Caco-2 (cell line): Measurements from ENCODE around the gene FN3K. TPM values are rescaled to one million over a fixed set of nuclear protein-coding genes. Genes with fewer than 3 reads are reported as not detected.

Experiments
- BruUV-seq: library from RNA; stranded (reverse); fragments of 400-500 nt; replicated peaks from 2 replicates; lab custom pipeline; 2021; lab: Mats Ljungman, UMichigan
- CTCF ChIA-PET: fragments of 300-600 bp; sonication (Branson Sonifier 250); formaldehyde crosslinking; loops from one replicate; lab custom pipeline; 2022; ENCODE audit warnings: antibody characterized with exemption; lab: Charles Lee
- POLR2A ChIA-PET: fragments of 300-600 bp; sonication (Branson Sonifier 250); formaldehyde crosslinking; loops from one replicate; lab custom pipeline; 2022; ENCODE audit warnings: antibody characterized with exemption; lab: Charles Lee
- DNase-seq, 2 experiments: peaks; one replicate each; pipeline versions ENCODE4 v3.0.0 to v3.0.0-alpha.2; 2020 to 2022
- H3K27me3 ChIP-seq: replicated peaks from 2 replicates; pipeline ENCODE4 v1.6.0; 2011; ENCODE audit warnings: low read length; ENCODE audit not compliant: control insufficient read depth, insufficient read depth
- H3K36me3 ChIP-seq: 2 replicates; pipeline ENCODE4 v1.5.1; 2011; ENCODE audit warnings: low read length; ENCODE audit not compliant: control insufficient read depth, insufficient read depth
- H3K4me1 ChIP-seq: fragments of 250-450 bp; sonication (Bioruptor Pico); 2 replicates; pipeline ENCODE4 v1.5.1; 2020; ENCODE audit warnings: mild to moderate bottlenecking
- H3K4me3 ChIP-seq: 2 replicates; pipeline ENCODE4 v1.5.1; 2011; ENCODE audit warnings: low read depth, mild to moderate bottlenecking, control low read depth, low read length
- H3K9me3 ChIP-seq: fragments of 250-450 bp; sonication (Bioruptor Pico); 2 replicates; pipeline ENCODE4 v1.5.1; 2020; ENCODE audit warnings: mild to moderate bottlenecking, moderate library complexity
- H3K27ac Mint-ChIP-seq: one replicate; pipeline ENCODE4 v1.8.0; 2022; ENCODE audit warnings: mixed read lengths; ENCODE audit not compliant: unreplicated experiment
- H3K27me3 Mint-ChIP-seq: one replicate; pipeline ENCODE4 v1.8.0; 2022; ENCODE audit warnings: mixed read lengths; ENCODE audit not compliant: insufficient read depth, unreplicated experiment
- H3K36me3 Mint-ChIP-seq: one replicate; pipeline ENCODE4 v1.8.0; 2022; ENCODE audit warnings: mild to moderate bottlenecking, mixed read lengths; ENCODE audit not compliant: insufficient read depth, unreplicated experiment
- H3K4me1 Mint-ChIP-seq: one replicate; pipeline ENCODE4 v1.8.0; 2022; ENCODE audit warnings: low read depth, mixed read lengths; ENCODE audit not compliant: unreplicated experiment
- H3K4me3 Mint-ChIP-seq: one replicate; pipeline ENCODE4 v1.8.0; 2022; ENCODE audit warnings: mild to moderate bottlenecking, moderate library complexity, mixed read lengths; ENCODE audit not compliant: unreplicated experiment
- H3K9me3 Mint-ChIP-seq: one replicate; pipeline ENCODE4 v1.8.0; 2022; ENCODE audit warnings: mixed read lengths; ENCODE audit not compliant: unreplicated experiment
- intact Hi-C: fragments of 100-400 bp; cut with micrococcal nuclease; formaldehyde crosslinking; loops from one replicate; pipeline ENCODE4 v1.10.0; 2022; ENCODE audit not compliant: unreplicated experiment
- total RNA-seq: library from RNA; stranded (reverse); gene quantifications from 2 replicates; pipeline ENCODE4 v1.2.3, GENCODE V29; 2022
- TF ChIP-seq, protein P1 (sequence below), 2 experiments: fragments of 200-600 bp in 1 of 2; IDR thresholded peaks; 1 replicate in 1 of 2; 2 replicates in 1 of 2; pipeline versions ENCODE4 v1.5.1 to v1.8.0; 2011 to 2022; ENCODE audit warnings: antibody characterized with exemption in 1 of 2, control low read depth in 1 of 2, inconsistent platforms in 1 of 2, low read depth in 1 of 2, low read length in 1 of 2, mild to moderate bottlenecking in 1 of 2, moderate library complexity in 1 of 2; ENCODE audit not compliant: insufficient read depth in 1 of 2, severe bottlenecking in 1 of 2, unreplicated experiment in 1 of 2

Gene FN3K
- total RNA-seq, 1 experiment from 2014 or later = 55.7 TPM

- CTCF ChIA-PET = no interaction called here
- Mint-ChIP-seq H3K36me3 (peaks cover 4% of the 10 kb centered on the region), H3K4me3 (no peak overlapping the region), H3K9me3 (no peaks in the 10 kb centered on the region), H3K27me3 (no peaks in the 10 kb centered on the region), H3K4me1 (no peaks in the 10 kb centered on the region), H3K27ac (no peak overlapping the region)
- H3K9me3 ChIP-seq = 0 out of 2 replicates have a peak, but pooled peaks cover 5% of the 10 kb centered on the region
- BruUV-seq = no TSS peak
- no peaks in the 10 kb centered on the region for H3K4me1 ChIP-seq
- POLR2A ChIA-PET = no interaction called here
- TF ChIP-seq, protein P1, sequence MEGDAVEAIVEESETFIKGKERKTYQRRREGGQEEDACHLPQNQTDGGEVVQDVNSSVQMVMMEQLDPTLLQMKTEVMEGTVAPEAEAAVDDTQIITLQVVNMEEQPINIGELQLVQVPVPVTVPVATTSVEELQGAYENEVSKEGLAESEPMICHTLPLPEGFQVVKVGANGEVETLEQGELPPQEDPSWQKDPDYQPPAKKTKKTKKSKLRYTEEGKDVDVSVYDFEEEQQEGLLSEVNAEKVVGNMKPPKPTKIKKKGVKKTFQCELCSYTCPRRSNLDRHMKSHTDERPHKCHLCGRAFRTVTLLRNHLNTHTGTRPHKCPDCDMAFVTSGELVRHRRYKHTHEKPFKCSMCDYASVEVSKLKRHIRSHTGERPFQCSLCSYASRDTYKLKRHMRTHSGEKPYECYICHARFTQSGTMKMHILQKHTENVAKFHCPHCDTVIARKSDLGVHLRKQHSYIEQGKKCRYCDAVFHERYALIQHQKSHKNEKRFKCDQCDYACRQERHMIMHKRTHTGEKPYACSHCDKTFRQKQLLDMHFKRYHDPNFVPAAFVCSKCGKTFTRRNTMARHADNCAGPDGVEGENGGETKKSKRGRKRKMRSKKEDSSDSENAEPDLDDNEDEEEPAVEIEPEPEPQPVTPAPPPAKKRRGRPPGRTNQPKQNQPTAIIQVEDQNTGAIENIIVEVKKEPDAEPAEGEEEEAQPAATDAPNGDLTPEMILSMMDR (IDR thresholded peaks at IDR 0.05; ENCODE audit: insufficient read depth in 1 of 2, low read depth in 1 of 2, low read length in 1 of 2, severe bottlenecking in 1 of 2, unreplicated experiment in 1 of 2) = no peak
- DNase-seq = no peak
- no peaks in the 10 kb centered on the region for H3K36me3 ChIP-seq
- intact Hi-C loops = no loop called here
- H3K4me3 ChIP-seq = no peak overlapping the region
- no peaks in the 10 kb centered on the region for H3K27me3 ChIP-seq
Measured at GRCh38 chr17:82710499-82711232, 24.7 kb upstream of the FN3K start.

DNA sequence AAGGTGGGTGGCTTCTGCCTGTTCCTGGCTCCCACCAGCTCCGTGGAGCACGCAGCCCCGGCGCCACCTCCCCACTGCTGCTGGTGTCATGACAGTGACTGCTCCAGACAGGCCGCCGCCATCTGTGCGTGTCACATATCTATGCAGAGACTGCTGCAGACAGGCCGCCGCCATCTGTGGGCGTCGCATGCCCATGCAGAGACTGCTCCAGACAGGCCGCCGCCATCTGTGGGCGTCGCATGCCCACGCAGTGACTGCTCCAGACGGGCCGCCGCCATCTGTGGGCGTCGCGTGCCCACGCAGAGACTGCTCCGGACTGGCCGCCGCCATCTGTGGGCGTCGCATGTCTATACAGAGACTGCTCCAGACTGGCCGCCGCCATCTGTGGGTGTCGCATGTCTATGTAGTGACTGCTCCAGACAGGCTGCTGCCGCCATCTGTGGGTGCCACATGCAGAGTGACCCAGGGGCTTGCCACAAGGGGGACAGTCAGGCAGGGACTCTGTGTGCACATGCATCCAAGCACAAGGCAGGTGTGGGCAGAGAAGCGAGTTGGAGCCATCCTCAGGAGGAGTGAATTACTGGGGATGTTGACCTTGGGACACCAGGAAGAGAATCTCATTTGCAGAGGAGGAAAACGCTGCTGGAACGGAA lies 22.2 kb upstream of the FN3K start:
- no peak overlapping the region for H3K4me3 ChIP-seq
- no peaks in the 10 kb centered on the region for H3K4me1 ChIP-seq
- DNase-seq = no peak
- BruUV-seq = no TSS peak
- Mint-ChIP-seq H3K4me1 (peaks cover 10% of the 10 kb centered on the region), H3K36me3 (peaks cover 19% of the 10 kb centered on the region), H3K27ac (no peak overlapping the region), H3K4me3 (no peak overlapping the region), H3K27me3 (no peaks in the 10 kb centered on the region), H3K9me3 (no peaks in the 10 kb centered on the region)
- CTCF ChIA-PET = no interaction called here
- POLR2A ChIA-PET = no interaction called here
- intact Hi-C loops = no loop called here
- H3K27me3 ChIP-seq = no peaks in the 10 kb centered on the region
- 0 out of 2 replicates have a peak, but pooled peaks cover 5% of the 10 kb centered on the region for H3K9me3 ChIP-seq
- TF ChIP-seq, protein P1 (IDR thresholded peaks at IDR 0.05; ENCODE audit: insufficient read depth in 1 of 2, low read depth in 1 of 2, low read length in 1 of 2, severe bottlenecking in 1 of 2, unreplicated experiment in 1 of 2) = no peak
- no peaks in the 10 kb centered on the region for H3K36me3 ChIP-seq

- H3K4me1 ChIP-seq = no peaks in the 10 kb centered on the region
- TF ChIP-seq, protein P1 (IDR thresholded peaks at IDR 0.05; ENCODE audit: insufficient read depth in 1 of 2, low read depth in 1 of 2, low read length in 1 of 2, severe bottlenecking in 1 of 2, unreplicated experiment in 1 of 2) = no peak
- peaks cover 2% of the 10 kb centered on the region; the same call in 1 of the 2 replicates for H3K36me3 ChIP-seq
- H3K4me3 ChIP-seq = peak within 1 kb of the TSS; percentile 95
- intact Hi-C loops = loop anchor here (2.0 kb wide), 1 partner anchor 18 kb away; the partner anchor contains the start of gene RAB40B
- no peaks in the 10 kb centered on the region for H3K27me3 Mint-ChIP-seq
- H3K9me3 ChIP-seq = 0 out of 2 replicates have a peak, but pooled peaks cover 5% of the 10 kb centered on the region
- peak; percentile 92 to 97 for DNase-seq
- peak within 1 kb of the TSS; percentile 70 for H3K4me3 Mint-ChIP-seq
- H3K27me3 ChIP-seq = no peaks in the 10 kb centered on the region
- H3K4me1 Mint-ChIP-seq = peaks cover 10% of the 10 kb centered on the region
- POLR2A ChIA-PET = interaction anchor here (0.6 to 1.0 kb wide), 5 partner anchors 33 to 1159 kb away, joined by 3 to 7 read pairs (median 4); no protein-coding TSS in a partner anchor
- H3K9me3 Mint-ChIP-seq = no peaks in the 10 kb centered on the region
- H3K36me3 Mint-ChIP-seq = peaks cover 34% of the 10 kb centered on the region
- CTCF ChIA-PET = interaction anchor here (0.6 to 1.6 kb wide), 7 partner anchors 9 to 914 kb away, joined by 3 to 8 read pairs (median 6); no protein-coding TSS in a partner anchor
- BruUV-seq = no TSS peak
- H3K27ac Mint-ChIP-seq = peak within 1 kb of the TSS; percentile 24
Measured at GRCh38 chr17:82716203-82717010, 19.0 kb upstream of the FN3K start, which contains the start of gene FN3KRP. FN3KRP (plus strand) TSS chr17:82716706; CDS start chr17:82716756, 50 bp downstream.
